PC-3 (cell line): ENCODE data around the gene CCDC112. TPM values are rescaled to one million over a fixed set of nuclear protein-coding genes. Genes with fewer than 3 reads are reported as not detected.

Experiments
- ATAC-seq: fragments of 200-7000 bp; cut with Tn5 transposase; 2 replicates; pipeline ENCODE4 v1.9.1; 2020; ENCODE audit warnings: mild to moderate bottlenecking, moderate library complexity
- BruUV-seq: library from RNA; stranded (reverse); fragments of 400-500 nt; replicated peaks from 2 replicates; lab custom pipeline; 2021; lab: Mats Ljungman, UMichigan
- CTCF ChIA-PET: fragments of 300-600 bp; sonication (Branson Sonifier 250); formaldehyde crosslinking; loops from one replicate; lab custom pipeline; 2022; ENCODE audit warnings: antibody characterized with exemption; lab: Charles Lee
- POLR2A ChIA-PET: fragments of 300-600 bp; sonication (Branson Sonifier 250); formaldehyde crosslinking; loops from one replicate; lab custom pipeline; 2022; ENCODE audit warnings: antibody characterized with exemption; ENCODE audit not compliant: unreplicated experiment; lab: Charles Lee
- DNase-seq: peaks from one replicate; pipeline ENCODE4 v3.0.0-alpha.2; 2015
- H2AFZ ChIP-seq: fragments of 300-600 bp; sonication (generic); 2 replicates; pipeline ENCODE4 v1.6.0; 2016; ENCODE audit warnings: antibody characterized with exemption, low read length
- H3F3A ChIP-seq: fragments of 300-600 bp; sonication (generic); one replicate; pipeline ENCODE4 v1.6.0; 2017; ENCODE audit warnings: antibody characterized with exemption, low read length, control low read depth, mild to moderate bottlenecking; ENCODE audit not compliant: unreplicated experiment
- H3K27ac ChIP-seq: fragments of 300-600 bp; sonication (generic); 2 replicates; pipeline ENCODE4 v1.5.1; 2016; ENCODE audit warnings: mild to moderate bottlenecking, low read length
- H3K27me3 ChIP-seq: fragments of 300-600 bp; sonication (generic); 2 replicates; pipeline ENCODE4 v1.6.1; 2016; ENCODE audit warnings: low read length, mixed read lengths
- H3K36me3 ChIP-seq: fragments of 300-600 bp; sonication (generic); 2 replicates; pipeline ENCODE4 v1.6.1; 2016; ENCODE audit warnings: low read depth, mixed run types, low read length, mixed read lengths
- H3K4me1 ChIP-seq: fragments of 300-600 bp; sonication (generic); 2 replicates; pipeline ENCODE4 v1.5.1; 2016; ENCODE audit warnings: low read length; ENCODE audit not compliant: insufficient read depth
- H3K4me2 ChIP-seq: fragments of 300-600 bp; sonication (generic); 2 replicates; pipeline ENCODE4 v1.6.0; 2016; ENCODE audit warnings: low read length
- H3K4me3 ChIP-seq: fragments of 300-600 bp; sonication (generic); 2 replicates; pipeline ENCODE4 v1.5.1; 2016; ENCODE audit warnings: mild to moderate bottlenecking, low read length, mixed read lengths
- H3K79me2 ChIP-seq: fragments of 300-600 bp; sonication (generic); 2 replicates; pipeline ENCODE4 v1.6.1; 2017; ENCODE audit warnings: low read length, mixed read lengths
- H3K9ac ChIP-seq: fragments of 300-600 bp; sonication (generic); 2 replicates; pipeline ENCODE4 v1.6.0; 2016; ENCODE audit warnings: mild to moderate bottlenecking, low read length
- H3K9me2 ChIP-seq: fragments of 300-600 bp; sonication (generic); replicated peaks from 2 replicates; pipeline ENCODE4 v1.6.1; 2016; ENCODE audit warnings: mixed run types, low read length, mixed read lengths
- H3K9me3 ChIP-seq: fragments of 300-600 bp; sonication (generic); 2 replicates; pipeline ENCODE4 v1.6.1; 2016; ENCODE audit warnings: low read length, mixed read lengths
- H4K20me1 ChIP-seq: fragments of 300-600 bp; sonication (generic); 2 replicates; pipeline ENCODE4 v1.6.1; 2016; ENCODE audit warnings: low read length, mixed read lengths
- CTCF ChIP-seq: fragments of 300-600 bp; sonication (generic); conservative IDR thresholded peaks from 2 replicates; pipeline ENCODE4 v1.5.1; 2017; ENCODE audit warnings: antibody characterized with exemption, low read depth, mild to moderate bottlenecking, low read length
- EZH2 ChIP-seq: fragments of 300-600 bp; sonication (generic); IDR thresholded peaks from one replicate; pipeline ENCODE4 v1.6.1; 2017; ENCODE audit warnings: antibody characterized with exemption, mild to moderate bottlenecking, low read length; ENCODE audit not compliant: unreplicated experiment
- EZH2phosphoT487 ChIP-seq: fragments of 300-600 bp; sonication (generic); IDR thresholded peaks from 2 replicates; pipeline ENCODE4 v1.6.1; 2018; ENCODE audit warnings: mild to moderate bottlenecking, antibody characterized with exemption, low read length, borderline replicate concordance
- intact Hi-C: fragments of 100-400 bp; cut with micrococcal nuclease; formaldehyde crosslinking; loops from 2 replicates; pipeline ENCODE4 v1.9.0; 2023
- total RNA-seq: library from RNA; depleted of rRNA; stranded (reverse); fragments of >200 nt; gene quantifications from 2 replicates; pipeline ENCODE4 v1.2.3, GENCODE V29; 2014; rRNA removed

Gene CCDC112
- total RNA-seq, 1 experiment from 2014 or later: 6.9 TPM

- Histone ChIP-seq H3K4me1 (no peaks in the 10 kb centered on the region), H3K4me2 (no peak overlapping the region), H3K4me3 (no peak overlapping the region), H3K9me3 (no peaks in the 10 kb centered on the region), H3K79me2 (no peaks in the 10 kb centered on the region), H3K27ac (no peak overlapping the region), H4K20me1 (0 out of 2 replicates have a peak, but pooled peaks cover 5% of the 10 kb centered on the region), H3F3A (no peaks in the 10 kb centered on the region), H3K36me3 (peaks cover 15% of the 10 kb centered on the region; the same call in 1 of the 2 replicates), H2AFZ (no peak overlapping the region), H3K9me2 (no peaks in the 10 kb centered on the region), H3K27me3 (no peaks in the 10 kb centered on the region), H3K9ac (no peak overlapping the region)
- intact Hi-C loops: no loop called here
- ChIA-PET CTCF (no interaction called here), POLR2A (no interaction called here)
- DNase-seq (no peak), ATAC-seq (no peak)
- no TSS peak for BruUV-seq
- TF ChIP-seq CTCF: no peak
- TF ChIP-seq EZH2phosphoT487: no peak
- no peak for TF ChIP-seq EZH2
These were observed 64.9 kb downstream of the CCDC112 start for GRCh38 chr5:115231598-115231997.

GRCh38 chr5:115229606-115230005 lies 66.8 kb downstream of the CCDC112 start:
- Histone ChIP-seq H3K9me2 (no peaks in the 10 kb centered on the region), H3K9ac (no peak overlapping the region), H3K36me3 (peaks cover 10% of the 10 kb centered on the region; the same call in 1 of the 2 replicates), H3K27me3 (no peaks in the 10 kb centered on the region), H4K20me1 (no peaks in the 10 kb centered on the region), H3K79me2 (no peaks in the 10 kb centered on the region), H3K4me3 (no peak overlapping the region), H2AFZ (no peak overlapping the region), H3K4me1 (no peaks in the 10 kb centered on the region), H3K4me2 (no peak overlapping the region), H3K27ac (no peak overlapping the region), H3K9me3 (no peaks in the 10 kb centered on the region), H3F3A (no peaks in the 10 kb centered on the region)
- ATAC-seq (no peak), DNase-seq (no peak)
- POLR2A ChIA-PET: no interaction called here
- intact Hi-C loops: no loop called here
- TF ChIP-seq EZH2: no peak
- no peak for TF ChIP-seq CTCF
- no peak for TF ChIP-seq EZH2phosphoT487
- CTCF ChIA-PET: no interaction called here
- BruUV-seq: no TSS peak

GRCh38 chr5:115227281-115227680 lies 69.2 kb downstream of the CCDC112 start:
- CTCF ChIA-PET: no interaction called here
- Histone ChIP-seq H3K36me3 (peaks cover 10% of the 10 kb centered on the region; the same call in 1 of the 2 replicates), H3K27ac (no peak overlapping the region)

More at GRCh38 chr5:115227281-115227680, 69.2 kb downstream of the CCDC112 start:
- H3K4me3 ChIP-seq: no peak overlapping the region
- no peak overlapping the region for H3K4me2 ChIP-seq
- TF ChIP-seq EZH2phosphoT487 (no peak), CTCF (no peak), EZH2 (no peak)
- no TSS peak for BruUV-seq
- ATAC-seq: no peak
- H3K9ac ChIP-seq: no peak overlapping the region
- H2AFZ ChIP-seq: no peak overlapping the region
- no peaks in the 10 kb centered on the region for H3K27me3 ChIP-seq
- no peaks in the 10 kb centered on the region for H3K79me2 ChIP-seq
- no peaks in the 10 kb centered on the region for H3K9me2 ChIP-seq
- H3F3A ChIP-seq: no peaks in the 10 kb centered on the region
- intact Hi-C loops: no loop called here
- H3K4me1 ChIP-seq: no peaks in the 10 kb centered on the region
- POLR2A ChIA-PET: no interaction called here
- H4K20me1 ChIP-seq: no peaks in the 10 kb centered on the region
- DNase-seq: no peak
- no peaks in the 10 kb centered on the region for H3K9me3 ChIP-seq

Other genes with a start within 250 kb of the CCDC112 start
- 0.15 TPM in 1 of 2 replicates, not detected in the other for gene TRIM36, start 126.7 kb downstream of the CCDC112 start, total RNA-seq
- gene PGGT1B, start 33.8 kb downstream of the CCDC112 start, total RNA-seq: 6.6 and 14.4 TPM in 2 replicates
- 8.4 and 9.1 TPM in 2 replicates for gene FEM1C, start 248.1 kb upstream of the CCDC112 start, total RNA-seq